Measurements from ENCODE around the gene C4BPA.

- TF ChIP-seq CTCF (conservative IDR thresholded peaks at IDR 0.05; ENCODE audit: low read length) (no peak), EZH2phosphoT487 (IDR thresholded peaks at IDR 0.05; ENCODE audit: borderline replicate concordance) (no peak)
Measured at GRCh38 chr1:207102659-207103058, 1.4 kb upstream of the C4BPA start.
